ENCODE data around the gene GPC5.
"Not testable (repeated sequence)": the region's sequence is repeated elsewhere in the genome, so short reads cannot be mapped to it uniquely, and the experiment has no call there.

Gene GPC5

DNA sequence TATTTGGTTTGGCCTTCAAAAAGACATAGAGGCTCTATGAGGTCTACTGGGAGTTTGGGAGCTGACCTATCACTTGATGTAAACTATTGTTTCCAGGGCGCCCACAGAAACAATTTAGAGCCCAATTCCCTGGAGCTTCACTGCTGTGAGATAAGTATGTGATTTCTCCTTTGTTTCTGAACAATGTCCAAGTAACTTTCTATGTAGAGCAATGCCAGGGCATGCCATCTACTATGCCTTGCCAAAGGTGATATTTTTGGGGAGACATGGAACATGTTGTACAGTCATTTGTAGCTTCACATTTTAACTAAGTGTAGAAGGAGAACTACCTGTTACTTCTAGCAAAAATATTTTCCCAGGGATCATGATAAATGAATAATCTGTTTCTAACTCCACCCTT, 872.6 kb downstream of the GPC5 start:
- DNase-seq: no peak

DNA sequence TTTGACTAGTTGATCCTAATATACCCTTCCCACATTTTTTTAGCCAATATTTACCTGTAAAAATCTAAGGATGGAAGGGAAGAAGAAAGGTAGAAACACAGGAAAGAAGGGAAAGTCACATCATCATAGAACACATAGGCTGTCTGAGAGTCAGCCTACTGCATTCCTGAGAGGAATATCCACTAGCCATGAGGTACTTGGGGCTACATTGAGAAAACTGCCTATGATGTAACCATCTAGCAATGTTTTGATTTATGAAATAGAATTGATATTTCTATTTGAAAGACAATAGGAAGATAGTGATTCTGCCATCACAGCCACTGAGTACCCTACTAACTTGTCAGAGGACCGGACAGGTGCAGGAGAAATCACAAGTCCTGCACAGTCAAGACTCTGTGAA, 873.8 kb downstream of the GPC5 start:
- no peak for DNase-seq

DNA sequence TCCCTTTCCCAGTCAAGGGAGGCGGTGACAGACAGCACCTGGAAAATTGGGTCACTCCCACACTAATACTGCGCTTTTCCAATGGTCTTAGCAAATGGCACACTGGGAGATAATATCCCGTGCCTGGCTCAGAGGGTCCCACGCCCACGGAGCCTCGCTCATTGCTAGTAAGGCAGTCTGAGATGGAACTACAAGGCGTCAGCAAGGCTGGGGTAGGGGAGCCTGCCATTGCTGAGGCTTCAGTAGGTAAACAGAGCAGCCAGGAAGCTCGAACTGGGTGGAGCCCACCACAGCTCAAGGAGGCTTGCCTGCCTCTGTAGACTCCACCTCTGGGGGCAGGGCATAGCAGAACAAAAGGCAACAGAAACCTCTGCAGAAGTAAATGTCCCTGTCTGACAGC, 882.6 kb downstream of the GPC5 start:
- DNase-seq: not testable (repeated sequence)

DNA sequence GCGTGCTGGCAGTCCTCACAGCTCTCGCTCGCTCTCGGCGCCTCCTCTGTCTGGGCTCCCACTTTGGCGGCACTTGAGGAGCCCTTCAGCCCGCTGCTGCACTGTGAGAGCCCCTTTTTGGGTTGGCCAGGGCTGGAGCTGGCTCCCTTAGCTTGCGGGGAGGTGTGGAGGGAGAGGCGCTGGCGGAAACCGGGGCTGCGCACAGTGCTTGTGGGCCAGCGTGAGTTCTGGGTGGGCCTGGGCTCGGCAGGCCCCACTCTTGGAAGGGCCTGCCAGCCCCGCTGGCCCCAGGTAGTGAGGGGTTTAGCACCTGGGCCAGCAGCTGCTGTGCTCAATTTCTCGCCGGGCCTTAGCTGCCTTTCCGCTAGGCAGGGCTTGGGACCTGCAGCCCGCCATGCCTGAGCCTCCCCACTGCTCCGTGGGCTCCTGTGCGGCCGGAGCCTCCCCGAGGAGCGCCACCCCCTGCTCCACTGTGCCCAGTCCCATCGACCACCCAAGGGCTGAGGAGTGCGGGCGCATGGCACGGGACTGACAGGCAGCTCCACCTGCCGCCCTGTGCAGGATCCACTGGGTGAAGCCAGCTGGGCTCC, 892.4 kb downstream of the GPC5 start:
- not testable (repeated sequence) for DNase-seq

DNA sequence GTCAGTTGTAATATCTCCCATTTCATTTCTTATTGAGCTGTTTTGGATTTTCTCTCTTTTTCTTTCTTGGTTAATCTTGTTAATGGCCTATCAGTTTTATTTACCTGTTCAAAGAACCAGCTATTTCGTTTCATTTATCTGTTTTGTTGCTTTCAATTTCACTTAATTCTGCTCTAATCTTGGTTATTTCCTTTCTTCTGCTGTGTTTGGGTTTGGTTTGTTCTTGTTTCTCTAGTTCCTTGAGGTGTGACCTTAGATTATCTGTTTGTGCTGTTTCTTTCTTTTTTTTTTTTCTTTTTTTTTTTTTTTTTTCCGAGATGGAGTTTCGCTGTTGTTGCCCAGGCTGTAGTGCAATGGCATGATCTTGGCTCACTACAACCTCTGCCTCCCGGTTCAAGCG, 896.1 kb downstream of the GPC5 start:
- DNase-seq: not testable (repeated sequence)

DNA sequence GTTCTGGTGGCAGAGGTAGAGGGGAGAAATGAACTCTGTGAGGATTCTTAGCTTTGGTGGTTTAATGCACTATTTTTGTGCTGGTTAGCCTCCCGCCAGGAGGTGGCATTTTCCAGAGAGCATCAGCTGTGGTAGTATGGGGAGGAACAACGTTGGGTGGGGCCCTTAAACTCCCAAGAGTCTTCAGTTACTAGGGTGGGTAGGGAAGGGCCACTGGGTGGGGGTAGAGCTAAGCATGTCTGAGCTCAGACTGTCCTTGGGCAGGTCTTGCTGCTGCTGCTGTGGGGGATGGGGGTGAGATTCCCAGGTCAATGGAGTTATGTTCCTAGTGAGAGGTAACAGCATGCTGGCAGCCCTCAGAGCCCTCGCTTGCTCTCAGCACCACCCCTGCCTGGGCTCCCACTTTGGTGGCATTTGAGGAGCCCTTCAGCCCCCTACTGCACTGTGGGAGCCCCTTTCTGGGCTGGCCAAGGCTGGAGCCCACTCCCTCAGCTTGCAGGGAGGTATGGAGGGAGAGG, 897.8 kb downstream of the GPC5 start:
- not testable (repeated sequence) for DNase-seq

DNA sequence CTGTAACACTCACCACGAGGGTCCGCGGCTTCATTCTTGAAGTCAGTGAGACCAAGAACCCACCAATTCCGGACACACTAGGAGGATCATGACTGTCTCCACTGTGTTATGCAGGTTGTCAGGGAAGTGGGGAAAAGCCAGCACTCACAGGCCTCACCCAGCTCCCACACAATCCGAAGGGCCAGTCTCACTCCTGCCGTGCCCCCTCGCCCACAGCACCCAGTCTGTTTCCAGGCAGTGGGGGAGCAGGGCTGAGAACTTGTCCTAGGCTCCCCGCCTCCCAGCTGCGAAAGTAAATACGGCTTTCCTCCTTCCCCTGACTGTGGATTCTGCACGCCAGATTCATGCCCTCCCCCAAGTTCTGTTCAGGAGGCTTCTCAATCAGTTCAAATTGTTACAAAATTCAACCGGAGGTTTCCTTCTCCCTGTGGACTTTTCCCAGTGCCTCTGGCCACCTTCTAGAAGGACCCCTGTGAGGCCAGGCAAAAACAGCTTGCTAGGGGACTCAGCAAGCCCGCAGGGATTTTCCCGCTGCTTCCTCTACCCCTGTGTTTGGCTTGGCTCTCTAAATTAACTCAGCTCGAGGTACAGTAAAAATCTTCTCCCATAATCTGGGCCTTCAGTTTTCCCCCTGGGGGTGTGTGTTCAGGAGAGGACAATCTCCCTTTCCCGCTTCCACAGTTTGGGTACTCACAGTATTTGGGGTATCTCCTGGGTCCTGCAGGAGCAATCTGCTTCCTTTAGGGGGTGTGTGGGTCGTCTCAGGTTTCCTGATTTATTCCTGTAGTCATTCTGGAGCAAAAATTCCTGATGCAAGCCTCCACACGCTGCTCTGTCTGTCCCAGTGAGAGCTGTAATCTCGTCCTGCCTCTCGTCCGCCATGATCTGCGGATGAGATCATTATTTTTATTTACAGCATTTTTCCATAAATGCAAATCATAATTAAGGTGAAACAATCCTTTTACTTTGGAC, 899.8 kb downstream of the GPC5 start:
- no peak for DNase-seq

DNA sequence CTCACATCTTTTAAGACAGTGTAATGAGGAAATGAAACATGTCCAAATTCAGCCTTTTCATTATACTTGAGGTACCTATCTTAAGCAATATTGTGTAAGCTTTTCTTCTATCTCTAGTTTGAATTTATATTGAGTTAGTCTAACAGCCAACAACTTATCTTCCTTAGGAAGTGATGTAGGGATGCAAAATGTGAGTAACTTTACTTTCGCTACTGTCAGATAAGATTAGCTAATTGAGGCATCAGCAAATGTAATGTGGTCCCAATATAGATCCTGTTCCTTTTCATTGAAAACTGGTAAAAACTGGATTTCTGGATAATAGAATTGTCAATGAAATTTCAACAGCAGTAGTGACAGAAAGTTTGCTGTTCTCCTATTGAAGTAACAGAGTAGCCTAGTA, 902.2 kb downstream of the GPC5 start:
- DNase-seq: no peak

DNA sequence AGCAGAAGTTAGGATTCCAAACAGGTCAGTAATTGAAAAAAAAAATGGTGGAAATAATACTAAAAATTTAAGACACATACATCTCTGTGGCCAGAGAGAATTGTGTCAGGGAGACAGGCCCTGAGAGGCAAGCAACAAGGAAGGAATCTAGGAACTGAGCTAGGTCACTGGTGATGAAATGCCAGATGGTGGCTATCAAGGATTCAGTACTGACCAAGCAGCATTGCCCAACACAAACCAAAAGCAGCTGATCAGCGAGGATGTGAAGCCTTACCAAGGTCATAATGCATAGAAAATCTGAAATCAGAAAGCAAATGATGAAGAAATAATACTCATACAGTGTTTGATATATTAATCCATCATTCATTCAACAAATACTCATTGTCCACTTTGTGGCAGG, 905.0 kb downstream of the GPC5 start:
- no peak for DNase-seq

DNA sequence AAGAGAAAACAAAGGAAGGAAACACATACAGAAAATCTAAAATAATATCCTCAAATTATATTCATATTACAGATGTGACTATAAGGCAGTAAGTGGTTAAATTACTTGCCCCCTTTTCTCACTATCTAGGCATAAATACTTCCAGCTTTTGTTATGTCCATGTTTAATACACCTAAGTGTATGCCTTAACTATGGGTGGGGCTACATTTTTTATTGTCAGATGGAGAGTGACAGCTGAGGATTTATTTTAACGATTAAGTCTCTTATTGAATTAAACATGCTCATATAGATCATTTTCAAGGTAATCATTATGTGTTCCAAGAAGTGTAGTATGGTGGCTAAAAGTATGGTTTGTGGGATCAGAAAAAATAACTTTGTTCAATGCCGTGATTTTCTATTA, 909.3 kb downstream of the GPC5 start:
- no peak for DNase-seq

DNA sequence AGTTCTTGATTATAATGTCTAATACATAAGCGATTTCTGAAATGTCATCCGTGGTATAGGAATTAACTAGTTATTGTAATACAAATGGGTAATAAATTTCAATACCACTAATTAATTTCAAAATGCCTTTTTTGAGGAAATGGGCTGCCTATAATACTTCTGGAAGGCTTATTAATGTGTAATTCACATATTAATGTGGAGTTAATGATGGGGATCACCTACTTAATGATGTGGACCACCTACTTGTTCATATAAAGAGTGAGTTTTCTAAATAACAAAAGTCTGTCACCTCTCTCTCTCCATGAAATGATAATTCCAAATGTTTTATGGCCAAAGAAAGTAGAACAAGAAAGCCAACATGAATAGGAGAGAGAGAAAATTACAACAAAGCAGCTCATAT, 914.4 kb downstream of the GPC5 start:
- no peak for DNase-seq

DNA sequence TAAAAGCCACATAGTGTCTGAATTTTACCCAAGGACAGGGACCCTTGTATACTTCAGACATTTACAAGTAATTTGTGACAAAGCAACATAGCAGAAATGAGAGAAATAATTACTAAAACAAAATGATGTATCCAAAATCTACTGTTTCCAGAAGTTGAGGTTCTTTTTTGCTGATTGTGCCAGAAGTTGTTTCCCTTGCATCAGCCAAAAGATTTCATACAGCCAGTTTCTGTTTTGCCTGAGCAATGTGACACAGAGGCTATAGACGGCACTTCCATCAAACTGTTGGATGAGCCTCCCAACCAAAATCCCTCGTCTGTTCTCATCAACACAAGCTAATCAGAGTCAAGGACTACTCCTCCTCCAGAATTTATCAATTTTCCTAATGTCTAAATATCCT, 915.0 kb downstream of the GPC5 start:
- no peak for DNase-seq

DNA sequence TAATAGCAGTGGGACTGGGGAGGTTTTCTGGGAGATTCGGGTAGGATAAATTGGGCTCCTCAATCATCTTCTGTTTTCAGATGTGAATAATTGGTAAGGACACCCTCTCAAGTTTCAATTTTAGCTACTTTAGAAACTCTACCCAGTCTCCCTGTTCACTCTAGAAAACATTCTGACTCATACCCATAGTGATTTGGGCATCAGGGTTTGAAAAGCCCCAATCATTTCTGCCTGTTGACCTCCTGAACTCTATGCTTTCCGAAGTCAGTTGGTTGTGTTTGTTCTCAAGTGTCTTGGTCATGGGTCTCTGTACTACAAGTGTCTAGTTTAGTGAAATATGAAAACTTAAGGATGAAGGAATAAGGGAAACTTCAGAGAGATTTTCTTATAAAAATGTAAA, 916.8 kb downstream of the GPC5 start:
- DNase-seq: no peak

DNA sequence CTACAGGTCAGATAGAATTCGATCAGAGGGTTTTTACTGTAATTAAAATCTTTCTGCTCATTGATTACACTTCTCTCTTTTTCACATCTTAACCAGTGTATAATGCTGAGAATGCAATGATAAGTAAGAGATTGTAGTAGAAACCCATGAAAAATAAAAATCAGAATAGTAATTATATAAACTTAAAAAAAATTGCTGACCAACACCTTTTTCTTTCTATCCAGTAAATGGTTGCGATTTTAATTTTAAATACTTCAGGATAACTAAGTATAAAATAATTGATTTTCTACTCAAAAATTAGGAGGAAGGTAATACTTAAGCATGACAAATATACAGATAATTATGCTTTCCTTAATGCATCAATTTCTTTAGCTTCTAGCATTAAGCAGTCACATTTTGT, 917.6 kb downstream of the GPC5 start:
- no peak for DNase-seq

DNA sequence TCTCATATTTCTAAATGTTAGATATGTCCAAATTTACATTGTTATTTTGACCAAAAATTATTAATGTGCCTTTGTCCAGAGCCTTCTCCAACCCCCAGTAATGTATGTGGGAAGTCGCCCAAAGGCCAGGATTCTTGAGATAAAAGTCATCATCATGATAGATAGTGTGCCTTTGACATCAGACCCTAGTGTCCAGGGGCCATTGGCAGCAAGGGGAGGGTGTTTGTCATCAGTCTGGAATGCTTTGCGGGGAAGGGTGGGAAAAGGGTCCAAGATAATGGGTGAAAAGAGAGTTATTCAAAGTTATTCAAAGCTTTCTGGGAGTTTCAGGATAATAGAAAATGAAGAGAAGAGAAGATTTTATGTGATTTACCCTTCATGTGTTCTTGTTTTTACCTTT, 918.6 kb downstream of the GPC5 start:
- no peak for DNase-seq

DNA sequence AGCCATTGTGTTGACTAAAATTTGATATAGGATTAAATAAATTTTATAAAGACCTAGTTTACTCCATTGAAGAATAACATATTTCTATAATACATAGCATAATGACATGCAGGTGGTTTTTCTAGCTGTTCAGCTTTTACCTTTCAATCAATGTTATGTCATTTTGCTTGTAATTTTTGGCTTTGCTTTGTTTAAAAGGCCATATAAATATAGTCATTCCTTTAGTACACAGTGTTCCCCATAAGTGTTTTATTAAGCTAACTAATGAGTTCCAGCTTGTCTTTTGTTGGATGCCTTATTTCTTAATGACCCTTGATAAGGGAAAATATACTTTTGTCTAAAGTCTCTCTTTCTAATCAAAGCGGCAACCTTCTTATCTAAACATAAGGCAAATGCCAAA, 921.9 kb downstream of the GPC5 start:
- no peak for DNase-seq

DNA sequence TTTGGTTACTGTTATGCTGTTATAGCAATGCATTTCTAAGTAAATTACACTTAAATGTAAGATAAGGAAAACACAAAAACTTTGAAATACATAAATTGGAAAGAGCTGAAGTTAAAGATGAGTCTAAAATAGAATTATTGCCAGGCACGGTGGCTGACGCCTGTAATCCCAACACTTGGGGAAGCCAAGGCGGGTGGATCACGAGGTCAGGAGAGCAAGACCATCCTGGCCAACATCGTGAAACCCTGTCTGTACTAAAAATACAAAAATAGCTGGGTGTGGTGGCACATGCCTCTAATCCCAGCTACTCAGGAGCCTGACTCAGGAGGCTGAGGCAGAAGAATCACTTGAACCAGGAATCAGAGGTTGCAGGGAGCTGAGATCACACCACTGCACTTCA, 922.8 kb downstream of the GPC5 start:
- no peak for DNase-seq

DNA sequence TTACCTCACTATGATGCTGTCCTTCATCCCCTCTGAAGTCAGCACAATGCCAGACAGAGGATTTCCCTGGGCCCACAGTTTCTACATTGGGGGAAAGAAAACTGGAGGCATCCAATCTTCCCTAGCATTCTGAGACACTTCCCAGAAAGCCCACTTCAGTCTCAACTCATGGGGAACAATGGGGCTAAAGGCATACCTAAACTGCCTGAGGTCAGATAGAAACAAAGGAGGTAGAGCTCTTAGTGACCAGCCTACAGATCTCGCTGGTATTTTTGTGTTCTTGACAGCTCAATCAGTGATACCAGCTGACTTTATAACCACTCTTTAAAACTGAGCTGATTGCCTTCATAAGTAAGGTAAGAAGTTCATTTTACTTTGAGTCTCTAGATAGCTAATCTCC, 947.2 kb downstream of the GPC5 start:
- DNase-seq: no peak

DNA sequence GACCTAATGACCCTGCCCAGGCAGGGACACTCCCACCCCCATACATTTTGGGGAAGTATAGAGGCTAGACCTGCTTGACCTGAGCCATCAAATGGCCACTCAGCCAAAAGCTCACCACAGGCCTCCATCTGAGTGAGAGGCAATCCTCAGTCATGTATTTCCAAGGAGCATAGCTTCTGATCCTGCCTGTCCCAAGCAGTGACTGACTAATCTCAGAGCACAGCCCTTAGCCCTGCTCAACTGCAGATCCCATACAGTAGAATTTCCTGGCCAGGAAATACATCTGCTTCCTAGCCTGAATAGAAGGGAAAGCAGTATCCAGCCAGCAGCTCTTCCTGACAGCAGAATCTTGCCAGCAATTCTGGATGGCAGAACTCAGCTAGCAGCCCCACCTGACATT, 947.6 kb downstream of the GPC5 start:
- no peak for DNase-seq

DNA sequence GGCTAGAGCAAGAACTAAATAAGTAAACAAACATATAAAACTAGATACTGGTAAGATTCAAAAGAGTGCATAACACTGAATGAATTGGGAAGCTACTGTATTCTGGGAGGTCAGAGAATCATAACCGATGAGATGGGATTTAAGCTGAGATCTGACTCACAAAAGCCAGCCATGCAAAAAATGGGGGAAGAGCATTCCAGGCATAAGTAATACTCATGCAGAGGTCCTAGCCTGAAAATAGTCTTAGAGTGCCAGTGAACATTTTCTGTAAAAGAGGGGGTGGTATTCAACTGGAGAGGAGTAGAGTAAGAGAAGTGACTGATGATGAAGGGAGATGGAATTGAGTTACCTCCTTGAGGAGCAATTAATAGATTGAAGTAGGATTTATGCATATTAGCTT, 956.2 kb downstream of the GPC5 start:
- no peak for DNase-seq

DNA sequence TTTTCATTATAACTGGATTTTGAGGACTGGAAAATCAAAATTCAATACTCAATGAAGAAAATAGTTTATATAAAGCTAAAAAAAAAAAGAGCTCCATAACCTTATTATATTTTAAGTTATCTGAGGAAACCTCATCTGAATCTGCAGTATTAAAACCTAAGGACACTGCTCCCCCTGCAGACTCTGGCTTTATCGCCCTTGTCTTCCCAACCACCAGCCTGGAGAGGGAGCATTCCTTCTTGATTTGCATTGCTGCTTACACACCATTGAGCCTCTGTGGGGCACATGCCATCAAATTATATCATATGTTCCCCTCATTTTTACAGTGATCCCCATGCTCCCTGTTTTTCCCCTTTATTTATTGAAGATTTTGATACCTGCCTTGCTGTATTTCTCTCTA, 956.8 kb downstream of the GPC5 start:
- no peak for DNase-seq

DNA sequence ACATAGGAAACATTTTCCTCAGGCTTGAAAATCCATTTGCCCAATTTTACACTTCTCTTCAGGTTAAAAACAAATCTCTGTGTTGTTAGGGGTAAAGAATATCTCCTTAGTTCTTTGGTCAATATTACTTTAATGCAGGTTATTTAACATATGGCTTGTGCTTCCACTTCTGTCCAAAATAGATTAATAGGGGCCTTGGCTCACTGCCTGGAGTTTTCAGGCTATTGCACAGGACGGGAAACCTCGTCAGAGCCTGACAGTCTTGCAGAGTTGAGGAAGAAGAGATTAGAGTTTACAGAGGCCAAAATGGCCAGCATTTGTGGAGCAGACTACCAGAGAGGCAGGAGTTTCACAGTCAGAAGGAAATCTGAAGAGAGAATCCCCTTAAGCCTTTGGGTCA, 964.3 kb downstream of the GPC5 start:
- DNase-seq: peak; percentile 7

DNA sequence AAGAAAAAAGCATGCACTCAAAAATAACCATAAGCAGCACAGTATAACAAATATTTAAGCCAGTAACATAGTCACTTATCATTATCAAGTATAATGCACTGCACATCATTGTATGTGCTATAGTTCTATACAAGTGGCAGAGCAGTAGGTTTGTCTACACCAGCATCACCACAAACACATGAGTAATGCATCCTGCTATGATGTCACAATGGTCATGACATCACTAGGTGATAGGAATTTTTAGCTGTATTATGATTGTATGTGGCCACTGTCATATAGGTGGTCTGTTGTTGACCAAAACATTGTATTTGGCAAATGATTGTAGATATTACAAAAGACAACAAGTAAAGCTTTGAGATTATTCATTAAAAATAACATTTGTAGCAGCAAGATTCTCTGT, 967.5 kb downstream of the GPC5 start:
- DNase-seq: no peak

DNA sequence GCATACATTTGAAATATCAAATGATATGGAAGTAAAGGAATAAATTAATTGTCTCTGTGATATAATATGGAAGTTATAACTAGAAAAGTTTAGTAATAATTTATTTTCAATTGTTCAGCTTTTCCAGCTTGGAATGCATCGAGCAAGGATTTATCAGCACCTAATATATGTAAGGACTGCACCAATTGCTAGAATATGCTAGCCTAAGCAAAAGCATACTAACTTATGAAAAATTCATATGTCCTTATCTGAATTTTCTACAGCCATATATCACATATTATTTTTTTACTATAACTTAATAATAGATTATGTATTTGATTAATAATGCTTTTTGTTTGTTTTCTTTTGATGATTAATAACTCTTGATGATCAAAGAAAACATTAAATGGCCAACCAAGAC, 979.0 kb downstream of the GPC5 start:
- DNase-seq: no peak
